H7 (cell line): Measurements from ENCODE around the gene KLHDC3. TPM values are rescaled to one million over a fixed set of nuclear protein-coding genes. Genes with fewer than 3 reads are reported as not detected.

Experiments used
- total RNA-seq: library from RNA; depleted of rRNA; stranded (reverse); fragments of >200 nt; shearing (Covaris generic); gene quantifications from 2 replicates; pipeline ENCODE4 v1.2.3, GENCODE V29; 2014; rRNA removed

KLHDC3 gene
- total RNA-seq, 1 experiment from 2014 or later: 253 TPM

Other genes with a start within 250 kb of the KLHDC3 start
- gene BICRAL, start 232.2 kb upstream of the KLHDC3 start, total RNA-seq: 6.0 and 8.8 TPM in 2 replicates
- 114 and 125 TPM in 2 replicates for gene RPL7L1, start 134.6 kb upstream of the KLHDC3 start, total RNA-seq
- not detected in 2 replicates for gene PTCRA, start 98.2 kb upstream of the KLHDC3 start, total RNA-seq
- gene CNPY3, start 84.8 kb upstream of the KLHDC3 start, total RNA-seq: 34.5 and 37.8 TPM in 2 replicates
- 0.10 and 0.33 TPM in 2 replicates for gene GNMT, start 53.5 kb upstream of the KLHDC3 start, total RNA-seq
- gene PEX6, start 35.1 kb upstream of the KLHDC3 start, total RNA-seq: 47.5 and 52.5 TPM in 2 replicates
- 58.9 and 62.8 TPM in 2 replicates for gene PPP2R5D, start 29.7 kb upstream of the KLHDC3 start, total RNA-seq
- 81.3 and 102 TPM in 2 replicates for gene MEA1, start 303 bp upstream of the KLHDC3 start, total RNA-seq
- 100 and 106 TPM in 2 replicates for gene RRP36, start 7.4 kb downstream of the KLHDC3 start, total RNA-seq
- gene CUL7, start 39.6 kb downstream of the KLHDC3 start, total RNA-seq: 19.6 and 39.2 TPM in 2 replicates
- 79.1 and 82.1 TPM in 2 replicates for gene MRPL2, start 45.2 kb downstream of the KLHDC3 start, total RNA-seq
- gene KLC4, start 45.4 kb downstream of the KLHDC3 start, total RNA-seq: 24.8 and 30.2 TPM in 2 replicates
- gene PTK7, start 62.1 kb downstream of the KLHDC3 start, total RNA-seq: 143 and 163 TPM in 2 replicates
- gene SRF, start 157.0 kb downstream of the KLHDC3 start, total RNA-seq: 48.3 and 52.2 TPM in 2 replicates
- gene CUL9, start 167.9 kb downstream of the KLHDC3 start, total RNA-seq: 9.4 and 10.9 TPM in 2 replicates
- 73.6 and 85.3 TPM in 2 replicates for gene DNPH1, start 215.2 kb downstream of the KLHDC3 start, total RNA-seq
- gene TTBK1, start 229.2 kb downstream of the KLHDC3 start, total RNA-seq: not detected in 2 replicates